ENCODE results near the gene ACSF3.

Gene ACSF3

DNA sequence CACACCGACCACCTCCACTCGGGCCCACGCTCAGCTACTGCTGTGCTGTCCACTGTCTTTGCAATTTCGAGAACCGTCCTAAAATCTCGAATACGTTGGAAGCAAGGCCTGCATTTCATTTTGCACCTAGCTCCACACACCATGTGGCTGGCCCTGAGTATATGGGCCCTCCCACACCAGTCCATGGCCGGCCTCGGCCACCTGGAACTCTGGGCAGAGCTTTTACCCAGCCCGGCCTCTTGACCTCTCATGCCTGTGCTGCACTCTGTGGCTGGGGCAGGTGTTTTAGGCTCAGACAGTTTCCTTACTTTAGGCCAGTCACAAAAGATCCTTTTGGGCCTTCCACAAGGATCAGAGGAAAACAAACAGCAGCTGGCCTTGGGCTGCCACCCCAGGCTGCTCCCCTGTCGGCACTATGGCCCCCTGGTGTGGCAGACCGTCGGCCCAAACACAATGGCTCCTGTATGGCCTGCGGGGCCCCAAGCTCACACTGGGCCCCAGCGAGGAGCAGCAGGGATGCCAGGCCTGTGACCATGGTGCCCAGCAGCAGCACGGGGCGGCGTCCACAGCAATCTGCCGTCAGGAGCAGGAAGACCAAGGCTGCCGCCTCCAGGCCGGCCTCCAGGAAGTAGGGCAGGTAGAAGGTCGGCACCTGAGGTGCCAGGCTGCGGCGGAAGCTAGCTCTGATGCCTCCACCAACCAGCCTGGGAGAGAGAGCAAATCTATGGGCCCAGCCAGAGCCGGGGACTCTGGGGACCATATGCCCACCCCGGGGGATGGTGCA lies 104.2 kb downstream of the ACSF3 start:
- no peak for DNase-seq (ENCODE audit: extremely low read depth in 1 of 2, low read depth in 1 of 2)

GRCh38 chr16:89198417-89199240 lies 105.0 kb downstream of the ACSF3 start:
- no peak for DNase-seq (ENCODE audit: extremely low read depth in 1 of 2, low read depth in 1 of 2)

DNA sequence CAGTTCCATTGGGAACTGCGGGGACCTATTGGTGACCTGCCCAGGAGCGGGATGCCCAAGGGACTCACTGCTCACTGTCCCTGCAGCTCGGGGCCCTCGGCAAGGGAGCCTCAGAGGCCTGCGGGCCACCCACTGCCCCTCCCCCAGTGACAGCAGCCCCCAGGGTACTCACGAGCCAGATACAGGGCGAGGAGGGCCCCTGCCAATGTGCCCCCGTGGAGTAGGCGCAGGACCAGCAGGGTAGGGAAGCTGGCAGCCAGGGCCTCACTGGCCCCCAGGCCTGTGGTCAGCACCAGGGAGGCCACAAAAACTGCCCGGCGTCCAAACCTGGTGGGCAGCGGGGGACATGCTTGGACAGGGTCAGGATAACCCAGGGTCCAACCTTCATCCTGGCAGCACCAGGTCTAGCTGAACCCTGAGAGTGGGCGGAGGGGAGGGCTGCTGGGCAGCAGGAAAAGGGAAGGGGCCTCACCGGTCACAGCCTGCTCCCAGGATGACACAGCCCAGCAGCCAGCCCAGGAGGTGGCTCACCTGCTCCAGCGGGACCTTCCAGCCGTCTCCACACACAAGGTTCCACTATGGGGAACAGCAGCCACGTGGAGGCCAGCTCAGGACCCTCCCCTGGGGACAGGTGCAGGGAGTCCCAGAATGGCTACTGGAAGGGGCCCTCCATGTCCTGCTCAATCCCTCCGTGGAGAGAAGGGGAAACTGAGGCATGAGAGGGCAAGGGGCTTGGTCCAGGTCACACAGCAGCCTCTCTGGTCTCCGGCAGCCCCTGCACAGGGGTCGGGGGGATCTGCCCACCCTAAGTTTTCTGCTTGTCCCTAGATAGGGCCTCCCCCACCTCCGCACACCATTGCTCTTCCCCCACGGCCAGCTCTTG lies 105.8 kb downstream of the ACSF3 start:
- no peak for DNase-seq (ENCODE audit: extremely low read depth in 1 of 2, low read depth in 1 of 2)

DNA sequence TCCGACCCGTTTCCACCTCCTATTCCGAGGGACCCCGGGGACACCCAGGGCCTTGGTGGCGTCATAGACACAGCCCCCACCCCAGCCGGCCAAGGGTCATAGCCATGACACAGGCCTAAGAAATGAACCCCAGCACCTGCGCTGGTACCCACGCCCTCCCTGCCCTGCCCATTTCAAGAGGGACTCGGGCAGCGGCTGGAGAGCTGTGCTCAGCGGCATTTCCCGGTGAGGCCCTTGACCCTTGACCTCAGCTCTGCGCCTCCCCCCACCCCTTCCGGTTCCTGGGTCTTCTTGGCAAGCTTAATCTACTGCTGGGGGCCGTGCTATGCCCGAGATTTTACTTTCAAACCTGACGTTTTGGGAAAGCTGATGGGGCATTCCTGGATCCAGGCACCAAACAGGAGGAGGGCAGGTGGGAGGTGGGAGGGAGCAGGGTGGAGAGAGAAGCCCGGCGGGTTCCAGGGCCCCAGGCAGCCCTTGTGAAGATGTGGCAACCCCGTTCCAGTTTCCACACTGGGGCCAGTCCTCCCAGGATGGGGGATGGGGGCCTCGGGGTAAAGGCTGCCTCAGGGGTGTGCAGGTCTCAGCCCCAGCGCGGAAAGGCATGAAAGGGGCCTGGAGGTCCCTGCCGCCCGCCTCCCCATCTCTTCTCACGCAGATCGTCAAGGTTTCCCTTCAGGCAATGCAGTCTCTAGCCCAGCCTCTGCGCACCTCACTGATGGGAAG lies 106.6 kb downstream of the ACSF3 start, which contains the start of gene SLC22A31:
SLC22A31 (minus strand) TSS at position 414 of the 726 bp plus-strand sequence; CDS start at position 378, 36 bp downstream.
- DNase-seq (ENCODE audit: extremely low read depth in 1 of 2, low read depth in 1 of 2): no peak

DNA sequence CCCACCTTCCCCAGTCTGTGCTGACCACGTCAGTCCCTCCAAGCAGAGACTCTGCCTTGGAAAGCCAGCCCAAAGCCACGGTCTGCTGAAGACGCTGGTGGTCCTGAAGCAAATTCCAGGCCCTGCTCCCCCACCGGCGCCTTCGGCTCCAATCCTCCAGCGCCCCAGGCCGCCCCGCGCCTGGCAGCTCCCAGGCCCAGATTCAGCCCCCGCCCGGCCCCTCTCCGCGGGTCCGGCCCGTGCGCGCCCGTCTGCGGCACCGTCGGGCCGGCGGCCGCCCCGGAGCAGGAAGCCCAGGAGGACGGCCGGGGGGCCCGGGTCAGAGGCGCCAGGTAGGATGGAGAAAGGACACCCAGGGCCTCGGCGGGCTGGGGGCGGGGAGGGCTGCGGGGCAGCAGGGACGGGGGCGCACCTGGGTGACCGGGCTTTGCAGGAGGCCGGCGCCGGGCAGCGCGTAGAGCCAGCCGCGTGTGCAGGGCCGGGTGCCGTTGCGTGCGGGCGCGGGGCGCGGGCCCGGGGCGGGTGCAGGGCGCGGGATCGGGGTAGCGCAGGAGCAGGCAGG lies 107.3 kb downstream of the ACSF3 start:
- no peak for DNase-seq (ENCODE audit: extremely low read depth in 1 of 2, low read depth in 1 of 2)

GRCh38 chr16:89201439-89202377 lies 108.1 kb downstream of the ACSF3 start:
- DNase-seq (ENCODE audit: extremely low read depth in 1 of 2, low read depth in 1 of 2): peak; percentile 56 to 67

- no peak for DNase-seq (ENCODE audit: extremely low read depth in 1 of 2, low read depth in 1 of 2)
Observed at GRCh38 chr16:89202422-89203215, 109.0 kb downstream of the ACSF3 start.
